PC-3 (cell line): ENCODE measurements around the gene TIMM44. TPM values are rescaled to one million over a fixed set of nuclear protein-coding genes. Genes with fewer than 3 reads are reported as not detected.

Experiments
- ATAC-seq: fragments of 200-7000 bp; cut with Tn5 transposase; 2 replicates; pipeline ENCODE4 v1.9.1; 2020; ENCODE audit warnings: mild to moderate bottlenecking, moderate library complexity
- BruUV-seq: library from RNA; stranded (reverse); fragments of 400-500 nt; replicated peaks from 2 replicates; lab custom pipeline; 2021; lab: Mats Ljungman, UMichigan
- CTCF ChIA-PET: fragments of 300-600 bp; sonication (Branson Sonifier 250); formaldehyde crosslinking; loops from one replicate; lab custom pipeline; 2022; ENCODE audit warnings: antibody characterized with exemption; lab: Charles Lee
- POLR2A ChIA-PET: fragments of 300-600 bp; sonication (Branson Sonifier 250); formaldehyde crosslinking; loops from one replicate; lab custom pipeline; 2022; ENCODE audit warnings: antibody characterized with exemption; ENCODE audit not compliant: unreplicated experiment; lab: Charles Lee
- DNase-seq: peaks from one replicate; pipeline ENCODE4 v3.0.0-alpha.2; 2015
- H2AFZ ChIP-seq: fragments of 300-600 bp; sonication (generic); 2 replicates; pipeline ENCODE4 v1.6.0; 2016; ENCODE audit warnings: antibody characterized with exemption, low read length
- H3F3A ChIP-seq: fragments of 300-600 bp; sonication (generic); one replicate; pipeline ENCODE4 v1.6.0; 2017; ENCODE audit warnings: antibody characterized with exemption, low read length, control low read depth, mild to moderate bottlenecking; ENCODE audit not compliant: unreplicated experiment
- H3K27ac ChIP-seq: fragments of 300-600 bp; sonication (generic); 2 replicates; pipeline ENCODE4 v1.5.1; 2016; ENCODE audit warnings: mild to moderate bottlenecking, low read length
- H3K27me3 ChIP-seq: fragments of 300-600 bp; sonication (generic); 2 replicates; pipeline ENCODE4 v1.6.1; 2016; ENCODE audit warnings: low read length, mixed read lengths
- H3K36me3 ChIP-seq: fragments of 300-600 bp; sonication (generic); 2 replicates; pipeline ENCODE4 v1.6.1; 2016; ENCODE audit warnings: low read depth, mixed run types, low read length, mixed read lengths
- H3K4me1 ChIP-seq: fragments of 300-600 bp; sonication (generic); 2 replicates; pipeline ENCODE4 v1.5.1; 2016; ENCODE audit warnings: low read length; ENCODE audit not compliant: insufficient read depth
- H3K4me2 ChIP-seq: fragments of 300-600 bp; sonication (generic); 2 replicates; pipeline ENCODE4 v1.6.0; 2016; ENCODE audit warnings: low read length
- H3K4me3 ChIP-seq: fragments of 300-600 bp; sonication (generic); 2 replicates; pipeline ENCODE4 v1.5.1; 2016; ENCODE audit warnings: mild to moderate bottlenecking, low read length, mixed read lengths
- H3K79me2 ChIP-seq: fragments of 300-600 bp; sonication (generic); 2 replicates; pipeline ENCODE4 v1.6.1; 2017; ENCODE audit warnings: low read length, mixed read lengths
- H3K9ac ChIP-seq: fragments of 300-600 bp; sonication (generic); 2 replicates; pipeline ENCODE4 v1.6.0; 2016; ENCODE audit warnings: mild to moderate bottlenecking, low read length
- H3K9me2 ChIP-seq: fragments of 300-600 bp; sonication (generic); replicated peaks from 2 replicates; pipeline ENCODE4 v1.6.1; 2016; ENCODE audit warnings: mixed run types, low read length, mixed read lengths
- H3K9me3 ChIP-seq: fragments of 300-600 bp; sonication (generic); 2 replicates; pipeline ENCODE4 v1.6.1; 2016; ENCODE audit warnings: low read length, mixed read lengths
- H4K20me1 ChIP-seq: fragments of 300-600 bp; sonication (generic); 2 replicates; pipeline ENCODE4 v1.6.1; 2016; ENCODE audit warnings: low read length, mixed read lengths
- EZH2 ChIP-seq: fragments of 300-600 bp; sonication (generic); IDR thresholded peaks from one replicate; pipeline ENCODE4 v1.6.1; 2017; ENCODE audit warnings: antibody characterized with exemption, mild to moderate bottlenecking, low read length; ENCODE audit not compliant: unreplicated experiment
- EZH2phosphoT487 ChIP-seq: fragments of 300-600 bp; sonication (generic); IDR thresholded peaks from 2 replicates; pipeline ENCODE4 v1.6.1; 2018; ENCODE audit warnings: mild to moderate bottlenecking, antibody characterized with exemption, low read length, borderline replicate concordance
- intact Hi-C: fragments of 100-400 bp; cut with micrococcal nuclease; formaldehyde crosslinking; loops from 2 replicates; pipeline ENCODE4 v1.9.0; 2023
- total RNA-seq: library from RNA; depleted of rRNA; stranded (reverse); fragments of >200 nt; gene quantifications from 2 replicates; pipeline ENCODE4 v1.2.3, GENCODE V29; 2014
- TF ChIP-seq, protein P1 (sequence below): fragments of 300-600 bp; sonication (generic); conservative IDR thresholded peaks from 2 replicates; pipeline ENCODE4 v1.5.1; 2017; ENCODE audit warnings: antibody characterized with exemption, low read depth, mild to moderate bottlenecking, low read length

The TIMM44 gene
- total RNA-seq, 1 experiment from 2014 or later = 191 TPM

DNA sequence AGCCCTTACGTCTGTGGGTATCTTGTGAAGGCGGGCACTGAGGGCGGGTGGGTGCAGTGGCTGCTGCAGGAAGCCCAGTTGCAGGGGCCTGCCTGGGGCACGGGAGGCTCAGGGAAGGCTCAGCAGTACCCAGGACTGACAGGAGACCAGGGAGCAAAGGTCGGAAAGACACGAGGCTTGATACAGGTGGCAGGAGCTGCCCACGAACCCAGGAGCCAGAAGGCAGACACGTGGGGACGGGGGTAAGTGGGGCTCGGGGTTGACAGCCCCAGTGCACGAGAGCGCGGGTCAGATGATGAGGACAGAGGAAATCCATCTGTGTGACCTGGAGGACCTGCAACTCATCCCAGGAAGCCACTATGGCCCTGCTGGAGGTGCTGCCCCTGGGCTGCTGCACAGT, 36.7 kb upstream of the TIMM44 start:
- POLR2A ChIA-PET = no interaction called here
- Histone ChIP-seq H3K79me2 (peaks cover 60% of the 10 kb centered on the region), H3K4me1 (peaks cover 10% of the 10 kb centered on the region), H4K20me1 (peaks cover 13% of the 10 kb centered on the region; the same call in 1 of the 2 replicates), H3K4me2 (no peak overlapping the region), H2AFZ (no peak overlapping the region), H3K27ac (no peak overlapping the region), H3K27me3 (no peaks in the 10 kb centered on the region), H3F3A (no peaks in the 10 kb centered on the region), H3K9ac (no peak overlapping the region), H3K9me2 (no peaks in the 10 kb centered on the region), H3K36me3 (peaks cover 61% of the 10 kb centered on the region), H3K9me3 (no peaks in the 10 kb centered on the region), H3K4me3 (no peak overlapping the region)
- TF ChIP-seq, protein P1, sequence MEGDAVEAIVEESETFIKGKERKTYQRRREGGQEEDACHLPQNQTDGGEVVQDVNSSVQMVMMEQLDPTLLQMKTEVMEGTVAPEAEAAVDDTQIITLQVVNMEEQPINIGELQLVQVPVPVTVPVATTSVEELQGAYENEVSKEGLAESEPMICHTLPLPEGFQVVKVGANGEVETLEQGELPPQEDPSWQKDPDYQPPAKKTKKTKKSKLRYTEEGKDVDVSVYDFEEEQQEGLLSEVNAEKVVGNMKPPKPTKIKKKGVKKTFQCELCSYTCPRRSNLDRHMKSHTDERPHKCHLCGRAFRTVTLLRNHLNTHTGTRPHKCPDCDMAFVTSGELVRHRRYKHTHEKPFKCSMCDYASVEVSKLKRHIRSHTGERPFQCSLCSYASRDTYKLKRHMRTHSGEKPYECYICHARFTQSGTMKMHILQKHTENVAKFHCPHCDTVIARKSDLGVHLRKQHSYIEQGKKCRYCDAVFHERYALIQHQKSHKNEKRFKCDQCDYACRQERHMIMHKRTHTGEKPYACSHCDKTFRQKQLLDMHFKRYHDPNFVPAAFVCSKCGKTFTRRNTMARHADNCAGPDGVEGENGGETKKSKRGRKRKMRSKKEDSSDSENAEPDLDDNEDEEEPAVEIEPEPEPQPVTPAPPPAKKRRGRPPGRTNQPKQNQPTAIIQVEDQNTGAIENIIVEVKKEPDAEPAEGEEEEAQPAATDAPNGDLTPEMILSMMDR = no peak
- TF ChIP-seq EZH2phosphoT487 (no peak), EZH2 (no peak)
- CTCF ChIA-PET = no interaction called here
- DNase-seq (no peak), ATAC-seq (no peak)
- intact Hi-C loops = no loop called here
- no TSS peak for BruUV-seq

DNA sequence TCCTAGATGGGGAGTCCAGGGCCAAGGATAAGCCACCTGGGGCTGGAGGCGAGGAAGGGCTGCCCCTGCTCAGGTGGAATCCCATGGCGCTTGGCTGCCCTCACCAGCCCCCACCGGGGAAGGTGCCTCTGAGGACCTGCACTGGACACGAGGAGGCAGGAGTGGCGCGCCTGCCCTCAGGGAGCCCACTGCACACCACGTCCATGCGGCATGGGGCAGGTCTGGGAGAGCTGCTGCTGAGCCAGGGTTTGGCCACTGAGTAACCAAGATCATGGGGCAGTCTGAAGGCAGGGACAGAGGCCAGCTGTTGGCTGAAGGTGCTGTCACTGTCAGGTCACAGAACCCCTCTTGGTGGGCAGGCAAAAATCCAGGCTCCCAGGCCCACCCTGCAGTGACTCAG, 36.1 kb upstream of the TIMM44 start:
- CTCF ChIA-PET = no interaction called here
- intact Hi-C loops = loop anchor here (2.0 kb wide), 1 partner anchor 23 kb away; no protein-coding TSS in a partner anchor

DNA sequence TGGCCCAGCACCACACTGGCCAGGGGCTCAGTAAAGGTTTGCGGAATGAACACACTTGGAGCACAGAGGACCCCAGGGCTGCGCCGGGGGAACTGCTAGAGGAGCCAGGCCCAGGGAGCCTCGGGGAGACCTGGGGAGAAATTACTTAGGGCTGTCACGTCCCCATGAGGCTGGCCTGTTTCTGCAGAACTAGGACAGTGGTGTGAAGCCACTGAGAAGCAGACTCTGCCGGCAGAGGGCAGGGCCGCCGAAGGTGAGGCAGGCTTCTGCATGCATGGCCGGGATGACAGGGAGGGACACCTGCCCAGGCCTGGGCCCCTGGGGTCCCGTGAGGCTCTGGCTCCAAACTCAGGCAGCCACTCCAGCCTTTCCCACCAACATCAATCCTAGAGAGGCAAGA, 35.5 kb upstream of the TIMM44 start:
- BruUV-seq = no TSS peak

More for the DNA sequence above, 36.1 kb upstream of the TIMM44 start:
- Histone ChIP-seq H3K79me2 (peaks cover 54% of the 10 kb centered on the region), H2AFZ (no peak overlapping the region), H3K27ac (no peak overlapping the region), H3K36me3 (peaks cover 63% of the 10 kb centered on the region), H3K27me3 (no peaks in the 10 kb centered on the region), H3K4me3 (no peak overlapping the region), H3K9ac (no peak overlapping the region), H3K4me2 (no peak overlapping the region), H4K20me1 (peaks cover 9% of the 10 kb centered on the region; the same call in 1 of the 2 replicates), H3F3A (no peaks in the 10 kb centered on the region), H3K9me3 (no peaks in the 10 kb centered on the region), H3K9me2 (no peaks in the 10 kb centered on the region), H3K4me1 (peaks cover 4% of the 10 kb centered on the region)
- DNase-seq (no peak), ATAC-seq (no peak)
- POLR2A ChIA-PET = no interaction called here
- TF ChIP-seq, protein P1 = no peak
- no peak for TF ChIP-seq EZH2phosphoT487
- TF ChIP-seq EZH2 = no peak
- BruUV-seq = no TSS peak

More for the DNA sequence above, 35.5 kb upstream of the TIMM44 start:
- H3K4me2 ChIP-seq = no peak overlapping the region
- H3K9me3 ChIP-seq = no peaks in the 10 kb centered on the region
- intact Hi-C loops = loop anchor here (2.0 kb wide), 1 partner anchor 24 kb away; no protein-coding TSS in a partner anchor
- H3K4me3 ChIP-seq = no peak overlapping the region
- H2AFZ ChIP-seq = no peak overlapping the region
- ATAC-seq (peak; percentile 58), DNase-seq (no peak)
- H3K4me1 ChIP-seq = no peaks in the 10 kb centered on the region
- CTCF ChIA-PET = interaction anchor here (0.7 kb wide), 1 partner anchor 23 kb away, joined by 3 read pairs; no protein-coding TSS in a partner anchor
- POLR2A ChIA-PET = no interaction called here
- H4K20me1 ChIP-seq = peaks cover 4% of the 10 kb centered on the region; the same call in 1 of the 2 replicates
- no peaks in the 10 kb centered on the region for H3K9me2 ChIP-seq
- peaks cover 63% of the 10 kb centered on the region for H3K36me3 ChIP-seq
- H3F3A ChIP-seq = no peaks in the 10 kb centered on the region
- peaks cover 48% of the 10 kb centered on the region for H3K79me2 ChIP-seq
- no peaks in the 10 kb centered on the region for H3K27me3 ChIP-seq
- no peak overlapping the region for H3K9ac ChIP-seq
- TF ChIP-seq EZH2 (no peak), EZH2phosphoT487 (no peak)
- TF ChIP-seq, protein P1 = no peak
- no peak overlapping the region for H3K27ac ChIP-seq
